PC-9 (cell line): ENCODE data around the gene CDC5L.
"Not testable (repeated sequence)": the region's sequence is repeated elsewhere in the genome, so short reads cannot be mapped to it uniquely, and the experiment has no call there.

Experiments used
- CTCF ChIP-seq: fragments of 200-600 bp; sonication (generic); conservative IDR thresholded peaks from 2 replicates; pipeline ENCODE4 v1.6.1; 2017; ENCODE audit warnings: mixed run types, antibody characterized with exemption, mild to moderate bottlenecking, moderate library complexity
- EZH2 ChIP-seq: fragments of 200-600 bp; sonication (generic); IDR thresholded peaks from 2 replicates; pipeline ENCODE4 v1.8.0; 2017; ENCODE audit warnings: antibody characterized with exemption, low read depth

- TF ChIP-seq CTCF, EZH2: not testable (repeated sequence)
Measured at GRCh38 chr6:44449181-44449580, 61.7 kb downstream of the CDC5L start.
